ENCODE results near the gene CLIP1.

DNA sequence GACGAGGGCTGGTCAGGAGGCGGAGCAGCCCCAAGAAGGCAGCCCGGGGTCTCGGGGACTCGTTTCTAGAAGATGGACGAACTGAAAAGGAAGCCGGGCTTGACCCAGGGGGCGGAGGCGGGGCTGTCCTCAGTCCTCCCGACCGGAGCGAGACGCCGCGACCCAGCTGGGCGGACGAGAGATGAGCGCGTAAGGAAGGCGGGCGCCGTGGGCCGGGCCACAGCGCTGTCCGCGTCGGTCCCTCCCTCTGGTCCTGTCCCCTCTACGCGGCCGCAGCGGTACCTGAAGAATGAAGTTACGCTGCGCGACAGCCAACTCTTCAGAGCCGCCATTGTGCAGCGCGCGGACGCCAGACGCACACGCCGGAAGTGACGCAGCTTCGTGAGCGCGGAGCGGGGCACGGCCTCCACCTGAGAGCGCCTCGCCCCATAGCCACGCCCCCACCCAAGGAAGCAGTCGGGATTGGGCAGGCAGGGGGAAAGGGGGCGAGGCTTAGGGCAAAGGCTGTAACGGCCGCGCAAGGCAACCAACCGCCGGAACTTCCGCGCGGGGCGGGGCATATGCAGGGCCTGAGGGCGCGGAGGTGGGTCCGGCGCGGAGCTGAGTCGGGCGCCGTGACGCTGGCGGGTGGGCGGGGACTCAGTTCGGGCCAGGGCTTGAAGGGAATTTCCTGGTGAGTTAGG lies 196.6 kb downstream of the CLIP1 start, which contains the start of gene DIABLO:
- TF ChIP-seq, protein P1, sequence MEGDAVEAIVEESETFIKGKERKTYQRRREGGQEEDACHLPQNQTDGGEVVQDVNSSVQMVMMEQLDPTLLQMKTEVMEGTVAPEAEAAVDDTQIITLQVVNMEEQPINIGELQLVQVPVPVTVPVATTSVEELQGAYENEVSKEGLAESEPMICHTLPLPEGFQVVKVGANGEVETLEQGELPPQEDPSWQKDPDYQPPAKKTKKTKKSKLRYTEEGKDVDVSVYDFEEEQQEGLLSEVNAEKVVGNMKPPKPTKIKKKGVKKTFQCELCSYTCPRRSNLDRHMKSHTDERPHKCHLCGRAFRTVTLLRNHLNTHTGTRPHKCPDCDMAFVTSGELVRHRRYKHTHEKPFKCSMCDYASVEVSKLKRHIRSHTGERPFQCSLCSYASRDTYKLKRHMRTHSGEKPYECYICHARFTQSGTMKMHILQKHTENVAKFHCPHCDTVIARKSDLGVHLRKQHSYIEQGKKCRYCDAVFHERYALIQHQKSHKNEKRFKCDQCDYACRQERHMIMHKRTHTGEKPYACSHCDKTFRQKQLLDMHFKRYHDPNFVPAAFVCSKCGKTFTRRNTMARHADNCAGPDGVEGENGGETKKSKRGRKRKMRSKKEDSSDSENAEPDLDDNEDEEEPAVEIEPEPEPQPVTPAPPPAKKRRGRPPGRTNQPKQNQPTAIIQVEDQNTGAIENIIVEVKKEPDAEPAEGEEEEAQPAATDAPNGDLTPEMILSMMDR (IDR thresholded peaks at IDR 0.05) = no peak
- TF ChIP-seq POLR2A (IDR thresholded peaks at IDR 0.05) (peak; percentile 97), POLR2AphosphoS5 (IDR thresholded peaks at IDR 0.05) (peak; percentile 99 to 100 (median 99)), EP300 (IDR thresholded peaks at IDR 0.05) (peak in 1 of 4 donors; percentile 6)

Measured in sigmoid colon (tissue), 4 donors.